HG03103 (cell line): Measurements from ENCODE around the gene RACK1.

Experiments used
- ATAC-seq: cut with Tn5 transposase; IDR thresholded peaks from one replicate; pipeline ENCODE4 v1.9.1; 2021; ENCODE audit warnings: low read depth; ENCODE audit not compliant: unreplicated experiment

Gene RACK1

DNA sequence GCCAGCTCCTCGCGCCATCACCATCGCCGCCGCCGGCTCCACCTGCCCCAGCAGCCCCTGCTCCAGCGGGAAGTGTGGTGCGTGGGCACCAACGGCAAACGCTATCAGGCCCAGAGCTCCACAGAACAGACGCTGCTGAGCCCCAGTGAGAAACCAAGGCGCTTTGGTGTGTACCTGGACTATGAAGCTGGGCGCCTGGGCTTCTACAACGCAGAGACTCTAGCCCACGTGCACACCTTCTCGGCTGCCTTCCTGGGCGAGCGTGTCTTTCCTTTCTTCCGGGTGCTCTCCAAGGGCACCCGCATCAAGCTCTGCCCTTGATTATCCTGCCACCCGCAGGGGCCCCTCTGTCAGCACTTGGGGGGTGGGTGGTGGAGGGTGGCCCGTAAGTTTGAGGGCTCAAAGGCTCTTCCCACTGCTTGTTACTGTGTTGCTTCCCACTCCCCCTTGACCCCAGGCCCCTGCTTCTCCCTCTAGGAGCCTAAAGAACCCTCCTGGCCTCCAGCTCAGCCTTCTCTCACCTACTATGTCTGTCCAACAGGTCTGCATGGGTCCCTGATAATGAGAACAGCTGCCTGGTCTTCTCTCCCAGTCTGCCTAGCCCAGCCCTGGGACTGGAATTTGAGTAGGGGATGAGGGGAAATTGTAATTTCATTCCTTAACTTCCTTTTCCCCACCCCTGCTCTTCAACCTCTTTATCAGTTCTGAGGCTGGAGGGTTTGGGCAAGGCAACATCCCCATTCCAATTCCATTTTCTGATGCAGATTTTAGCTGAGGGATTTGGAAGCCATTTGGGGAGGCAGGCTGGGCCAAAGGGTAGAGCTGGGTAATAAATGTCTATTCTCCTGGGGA, 9.0 kb downstream of the RACK1 start:
- ATAC-seq: no peak

DNA sequence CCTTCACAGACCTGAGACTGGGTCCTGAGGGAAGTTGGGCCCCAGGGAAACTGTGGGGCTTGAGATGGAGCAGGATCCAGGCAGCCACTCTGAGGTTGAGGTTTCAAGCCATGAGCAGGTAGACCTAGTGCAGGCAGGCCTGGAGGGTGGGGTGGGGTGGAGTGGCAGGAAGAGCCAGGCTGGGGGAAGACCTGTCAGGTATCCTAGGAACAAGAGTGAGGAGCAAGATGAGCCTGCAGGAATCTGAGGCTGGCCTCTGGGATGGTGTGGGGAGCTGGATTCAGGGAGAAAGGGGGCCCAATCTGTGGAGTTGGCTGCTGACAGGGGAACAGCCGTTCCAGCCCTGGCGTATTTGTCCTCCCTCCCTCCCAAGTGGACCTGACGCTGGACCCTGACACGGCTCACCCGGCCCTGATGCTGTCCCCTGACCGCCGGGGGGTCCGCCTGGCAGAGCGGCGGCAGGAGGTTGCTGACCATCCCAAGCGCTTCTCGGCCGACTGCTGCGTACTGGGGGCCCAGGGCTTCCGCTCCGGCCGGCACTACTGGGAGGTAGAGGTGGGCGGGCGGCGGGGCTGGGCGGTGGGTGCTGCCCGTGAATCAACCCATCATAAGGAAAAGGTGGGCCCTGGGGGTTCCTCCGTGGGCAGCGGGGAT, 9.8 kb downstream of the RACK1 start:
- no peak for ATAC-seq

DNA sequence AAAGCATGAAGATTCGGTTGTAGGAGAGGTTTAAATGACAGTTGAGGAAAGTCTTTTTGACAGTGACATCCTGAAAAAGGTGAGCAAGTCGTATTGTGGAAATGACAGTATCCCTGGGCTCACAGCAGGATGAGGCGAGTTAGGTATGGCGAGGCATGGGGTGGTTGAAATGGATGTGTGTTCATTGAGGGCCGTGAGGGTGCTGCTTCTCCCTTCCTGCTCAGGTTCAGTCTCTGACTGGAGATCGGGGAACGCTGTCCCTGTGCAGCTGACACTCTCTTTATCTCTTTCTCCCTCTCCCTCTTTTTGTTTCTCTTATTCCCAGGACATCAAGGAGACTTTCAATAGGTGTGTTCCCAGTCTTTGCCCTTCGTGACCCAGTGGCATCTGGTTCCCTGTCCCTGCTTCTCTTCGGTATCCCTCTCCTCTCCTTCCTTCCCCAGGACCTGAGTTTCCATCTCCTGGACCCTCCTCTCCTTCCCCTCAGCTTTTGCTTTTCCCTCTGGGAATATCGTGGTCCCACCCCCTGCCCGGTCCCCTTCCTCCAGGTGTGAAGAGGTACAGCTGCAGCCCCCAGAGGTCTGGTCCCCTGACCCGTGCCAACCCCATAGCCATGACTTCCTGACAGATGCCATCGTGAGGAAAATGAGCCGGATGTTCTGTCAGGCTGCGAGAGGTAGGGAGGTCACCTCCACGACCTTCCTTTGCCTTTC, 10.5 kb downstream of the RACK1 start:
- ATAC-seq: no peak

DNA sequence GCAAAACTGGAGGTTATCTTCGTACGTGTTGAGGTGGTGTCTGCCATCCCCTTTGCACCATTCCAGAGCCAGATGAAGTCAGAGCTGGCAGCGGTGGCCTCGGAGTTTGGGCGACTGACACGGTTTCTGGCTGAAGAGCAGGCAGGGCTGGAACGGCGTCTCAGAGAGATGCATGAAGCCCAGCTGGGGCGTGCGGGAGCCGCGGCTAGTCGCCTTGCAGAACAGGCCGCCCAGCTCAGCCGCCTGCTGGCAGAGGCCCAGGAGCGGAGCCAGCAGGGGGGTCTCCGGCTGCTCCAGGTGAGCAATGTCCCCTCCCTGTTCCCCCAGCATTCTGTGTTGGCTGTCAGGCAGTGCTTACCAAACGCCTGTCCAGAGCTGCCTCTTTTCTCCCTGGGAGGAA, 11.1 kb downstream of the RACK1 start:
- no peak for ATAC-seq

DNA sequence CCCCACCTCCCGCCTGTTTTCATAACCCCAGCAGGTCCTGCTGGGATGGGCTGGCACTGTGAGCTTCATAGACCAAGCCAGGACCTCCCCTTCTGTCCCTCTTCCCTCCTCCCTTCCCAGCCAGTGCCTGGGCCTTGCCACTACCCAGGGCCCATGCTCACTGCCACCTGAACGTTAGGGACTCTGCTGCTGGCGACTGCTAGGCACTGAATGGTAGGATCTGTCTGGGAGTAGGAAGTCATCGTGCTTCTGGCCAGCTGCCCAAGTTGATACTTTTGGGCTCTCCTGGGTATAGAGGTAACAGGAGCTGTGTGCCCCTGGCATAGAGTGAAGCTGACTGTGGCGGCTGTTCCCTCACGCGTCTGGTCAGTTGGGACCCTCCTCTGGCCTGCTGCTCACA, 12.3 kb downstream of the RACK1 start:
- no peak for ATAC-seq

DNA sequence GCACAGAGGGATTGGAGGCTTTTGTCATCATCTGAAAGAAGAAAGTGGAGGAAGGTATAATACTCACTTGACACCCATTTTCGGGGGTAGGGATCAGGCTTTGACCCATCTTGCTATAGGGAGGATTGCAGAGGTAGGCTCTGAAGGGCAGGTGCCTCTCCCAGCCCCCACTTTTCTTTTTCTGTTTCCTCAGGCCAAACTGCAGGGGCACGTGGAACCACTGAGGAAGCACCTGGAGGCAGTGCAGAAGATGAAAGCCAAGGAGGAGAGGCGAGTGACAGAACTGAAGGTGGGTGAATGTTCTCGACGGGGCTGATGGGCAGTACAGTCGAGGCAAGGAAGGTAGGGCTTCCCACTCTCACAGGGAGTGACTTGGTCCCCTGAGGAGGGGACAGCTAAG, 13.2 kb downstream of the RACK1 start:
- no peak for ATAC-seq

DNA sequence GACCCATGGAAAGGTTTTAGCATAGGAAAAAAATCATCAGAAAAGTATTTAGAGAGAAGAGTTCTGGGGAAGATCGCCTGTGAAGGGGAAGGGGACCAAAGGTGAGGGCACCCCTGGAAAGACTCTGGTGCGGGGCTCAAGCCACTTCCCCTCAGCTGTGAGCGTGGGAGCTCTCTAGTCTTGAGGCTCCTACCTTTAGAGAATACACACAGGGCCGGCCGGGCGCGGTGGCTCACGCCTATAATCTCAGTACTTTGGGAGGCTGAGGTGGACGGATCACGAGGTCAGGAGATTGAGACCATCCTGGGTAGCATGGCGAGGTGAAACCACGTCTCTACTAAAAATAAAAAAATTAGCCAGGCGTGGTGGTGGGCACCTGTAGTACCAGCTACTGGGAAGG, 13.7 kb downstream of the RACK1 start:
- ATAC-seq: no peak

DNA sequence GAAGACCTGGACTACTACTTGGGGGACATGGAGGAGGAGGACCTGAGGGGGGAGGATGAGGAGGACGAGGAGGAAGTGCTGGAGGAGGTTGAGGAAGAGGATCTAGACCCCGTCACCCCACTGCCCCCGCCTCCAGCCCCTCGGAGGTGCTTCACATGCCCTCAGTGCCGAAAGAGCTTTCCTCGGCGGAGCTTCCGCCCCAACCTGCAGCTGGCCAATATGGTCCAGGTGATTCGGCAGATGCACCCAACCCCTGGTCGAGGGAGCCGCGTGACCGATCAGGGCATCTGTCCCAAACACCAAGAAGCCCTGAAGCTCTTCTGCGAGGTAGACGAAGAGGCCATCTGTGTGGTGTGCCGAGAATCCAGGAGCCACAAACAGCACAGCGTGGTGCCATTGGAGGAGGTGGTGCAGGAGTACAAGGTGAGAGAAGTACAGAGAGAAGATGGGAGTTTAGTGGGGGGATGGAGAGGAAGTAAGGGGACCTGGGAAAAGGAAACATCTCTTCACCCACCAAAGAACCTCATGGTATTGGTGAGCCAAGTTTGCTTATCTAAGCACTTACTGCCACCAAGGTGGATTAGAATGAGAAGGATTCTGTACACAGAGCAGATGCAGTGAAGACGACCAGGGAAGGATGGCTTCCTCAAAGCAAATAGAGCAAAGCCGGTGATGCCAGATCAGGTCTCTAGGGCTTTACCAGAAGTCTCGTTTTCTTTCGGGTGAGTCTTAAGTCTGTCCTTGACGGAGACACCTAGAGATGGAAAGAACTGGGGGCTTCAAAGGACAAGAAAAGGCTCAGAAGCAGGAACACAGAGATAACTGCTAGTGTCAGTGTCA, 19.1 kb downstream of the RACK1 start:
- no peak for ATAC-seq

DNA sequence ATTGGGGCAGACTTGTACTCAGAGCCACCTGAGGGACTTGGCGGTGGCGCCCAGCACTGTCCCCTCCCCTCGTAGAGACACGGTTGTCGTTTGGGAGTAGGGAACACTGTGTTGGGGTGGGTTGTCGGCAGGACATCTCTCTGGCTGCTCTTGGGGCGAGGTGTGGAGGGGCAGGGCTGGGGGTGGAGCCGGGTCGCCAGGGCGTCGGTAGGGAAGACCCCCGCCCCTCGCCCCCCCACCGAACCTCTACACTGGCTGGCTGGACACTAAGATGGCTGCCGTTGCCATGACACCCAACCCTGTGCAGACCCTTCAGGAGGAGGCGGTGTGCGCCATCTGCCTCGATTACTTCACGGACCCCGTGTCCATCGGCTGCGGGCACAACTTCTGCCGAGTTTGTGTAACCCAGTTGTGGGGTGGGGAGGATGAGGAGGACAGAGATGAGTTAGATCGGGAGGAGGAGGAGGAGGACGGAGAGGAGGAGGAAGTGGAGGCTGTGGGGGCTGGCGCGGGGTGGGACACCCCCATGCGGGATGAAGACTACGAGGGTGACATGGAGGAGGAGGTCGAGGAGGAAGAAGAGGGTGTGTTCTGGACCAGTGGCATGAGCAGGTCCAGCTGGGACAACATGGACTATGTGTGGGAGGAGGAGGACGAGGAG, 19.8 kb downstream of the RACK1 start:
- no peak for ATAC-seq

DNA sequence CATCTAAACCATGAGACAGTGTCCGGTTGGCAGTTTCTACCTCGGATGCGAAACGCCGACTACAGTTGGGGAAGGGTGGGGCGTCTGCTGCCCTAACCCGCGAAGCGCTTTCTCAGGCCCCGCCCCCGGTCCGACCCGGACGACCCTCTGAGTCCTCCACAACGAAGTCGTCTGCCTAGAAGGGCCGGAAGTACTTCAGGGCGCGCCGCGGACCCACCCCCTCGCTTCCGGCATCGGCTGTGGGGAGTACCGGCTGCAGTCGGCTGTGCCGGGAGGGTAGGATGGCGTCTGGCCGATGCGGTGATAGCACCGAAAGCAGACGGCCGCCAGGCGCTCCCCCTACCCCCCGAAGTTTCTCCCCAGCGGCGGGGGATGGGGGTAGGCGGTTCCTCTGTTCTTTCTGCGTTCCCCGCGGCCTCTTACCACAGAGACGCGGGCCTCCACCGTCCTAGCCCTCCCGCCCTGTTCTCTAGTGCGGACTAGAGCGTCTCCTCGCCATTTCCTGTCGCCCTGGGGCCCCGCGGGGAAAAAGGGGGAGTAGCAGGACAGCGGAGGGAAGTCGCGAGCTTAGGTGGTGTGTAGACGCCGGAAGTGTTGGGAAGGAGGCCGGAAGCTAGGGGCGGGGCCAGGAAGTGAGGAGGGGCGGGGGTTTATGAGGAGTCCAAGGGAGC, 20.5 kb downstream of the RACK1 start, which contains the start of gene TRIM41:
TRIM41 (plus strand) TSS at position 224 of the 671 bp plus-strand sequence. CDS start 719 bp downstream, outside the sequence.
- peak; percentile 52 for ATAC-seq

DNA sequence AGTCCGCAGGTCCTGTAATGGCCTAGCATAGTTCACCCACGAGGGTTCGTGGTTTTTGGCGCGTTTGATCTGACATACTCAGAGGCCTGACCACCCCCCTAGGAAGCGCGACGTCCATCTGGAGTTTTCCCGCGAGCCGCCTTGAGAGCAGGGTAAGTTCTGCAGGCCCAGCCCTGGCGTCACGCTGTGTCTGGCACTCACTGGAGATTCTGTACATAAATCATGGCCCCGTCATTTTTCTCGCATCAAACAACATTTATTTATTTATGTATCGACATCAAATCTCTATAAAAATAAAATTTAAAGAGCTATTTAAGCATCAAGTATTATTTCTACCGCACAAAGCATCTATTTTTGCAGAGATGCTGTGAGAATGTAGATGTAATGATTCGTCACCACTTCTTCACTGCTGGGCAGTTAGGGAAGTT, 21.1 kb downstream of the RACK1 start:
- ATAC-seq: no peak

DNA sequence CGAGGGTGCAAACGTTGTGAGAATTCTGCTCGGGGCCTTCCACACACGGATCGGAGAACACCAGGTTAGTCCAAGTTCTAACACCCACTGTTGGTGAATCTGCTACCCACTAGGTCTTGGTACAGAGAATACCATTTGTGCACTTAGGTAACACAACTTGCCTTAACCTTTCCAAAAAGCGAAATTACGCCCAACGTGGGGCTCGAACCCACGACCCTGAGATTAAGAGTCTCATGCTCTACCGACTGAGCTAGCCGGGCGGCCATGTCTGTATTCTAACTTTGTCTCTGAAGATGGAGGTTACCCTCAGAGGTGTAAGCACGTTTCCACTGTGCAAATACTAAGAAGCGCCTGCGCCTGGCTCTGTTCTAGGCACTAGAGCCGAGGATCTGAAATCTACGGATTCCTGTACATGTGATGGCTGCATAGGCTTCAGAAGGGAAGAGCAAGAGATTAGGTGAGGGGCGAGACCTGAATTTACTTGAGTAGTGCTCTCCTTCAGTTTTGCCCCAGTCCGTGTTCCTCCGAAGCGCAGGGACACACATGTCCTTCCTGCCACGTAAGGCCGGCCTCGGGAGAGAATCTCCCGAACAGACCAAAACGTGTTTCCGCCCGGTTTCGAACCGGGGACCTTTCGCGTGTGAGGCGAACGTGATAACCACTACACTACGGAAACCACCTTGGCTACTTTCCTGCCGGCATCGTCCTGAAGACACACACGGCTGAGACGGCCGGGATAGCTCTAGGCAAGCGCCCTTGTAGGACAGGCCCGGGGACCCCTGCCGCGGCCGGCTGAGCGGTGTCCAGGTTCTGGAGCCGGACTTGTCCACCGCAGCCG, 21.7 kb downstream of the RACK1 start:
- peak; percentile 19 for ATAC-seq

DNA sequence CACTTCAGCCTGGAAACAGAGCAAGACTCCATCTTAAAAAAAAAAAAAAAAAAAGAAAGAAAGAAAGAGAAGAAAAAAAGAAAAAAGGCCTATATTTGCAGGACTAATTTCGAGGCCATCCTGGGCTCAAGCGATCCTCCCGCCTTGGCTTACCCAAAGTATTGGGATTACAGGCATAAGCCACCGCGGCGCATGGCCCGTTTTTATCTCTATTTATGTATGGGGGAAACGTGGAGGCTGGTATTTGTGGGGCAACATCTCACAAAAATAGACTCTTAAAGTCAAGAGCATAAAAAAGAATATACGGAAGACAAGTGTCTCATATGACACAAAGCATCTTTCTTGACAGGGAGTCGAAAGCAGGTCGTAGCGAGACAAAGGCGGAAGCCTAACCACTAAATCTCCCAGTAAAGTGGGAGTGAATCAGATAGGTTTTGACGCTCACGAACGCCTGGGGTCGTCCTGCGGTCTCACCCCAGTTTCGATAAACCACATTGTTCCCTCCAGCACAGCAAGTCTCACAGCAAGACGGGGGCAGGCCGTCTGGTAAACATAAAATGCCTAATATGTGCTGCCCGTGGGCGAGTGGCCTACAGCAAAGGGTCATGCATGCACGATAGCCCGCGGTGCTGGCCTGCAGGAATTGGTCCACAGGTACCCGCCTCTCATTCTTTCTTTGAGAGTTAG, 22.5 kb downstream of the RACK1 start:
- ATAC-seq: no peak

DNA sequence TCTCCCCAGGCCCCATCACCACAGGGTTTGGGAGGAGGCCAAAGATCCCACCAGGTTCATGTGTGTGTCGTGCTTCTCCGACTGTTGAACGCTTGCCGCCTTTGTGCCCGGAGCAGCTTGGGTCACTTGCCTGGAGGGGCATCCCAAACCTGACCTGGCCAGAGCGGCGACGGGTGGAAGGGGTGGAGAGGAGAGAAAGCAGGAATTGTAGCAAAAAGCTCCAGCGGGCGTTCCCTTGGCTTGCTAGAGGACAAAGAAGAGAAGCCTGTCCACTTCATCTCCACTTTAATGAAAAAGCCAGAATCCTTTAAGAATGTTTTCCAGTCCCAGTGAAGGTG, 23.6 kb downstream of the RACK1 start:
- ATAC-seq: no peak

DNA sequence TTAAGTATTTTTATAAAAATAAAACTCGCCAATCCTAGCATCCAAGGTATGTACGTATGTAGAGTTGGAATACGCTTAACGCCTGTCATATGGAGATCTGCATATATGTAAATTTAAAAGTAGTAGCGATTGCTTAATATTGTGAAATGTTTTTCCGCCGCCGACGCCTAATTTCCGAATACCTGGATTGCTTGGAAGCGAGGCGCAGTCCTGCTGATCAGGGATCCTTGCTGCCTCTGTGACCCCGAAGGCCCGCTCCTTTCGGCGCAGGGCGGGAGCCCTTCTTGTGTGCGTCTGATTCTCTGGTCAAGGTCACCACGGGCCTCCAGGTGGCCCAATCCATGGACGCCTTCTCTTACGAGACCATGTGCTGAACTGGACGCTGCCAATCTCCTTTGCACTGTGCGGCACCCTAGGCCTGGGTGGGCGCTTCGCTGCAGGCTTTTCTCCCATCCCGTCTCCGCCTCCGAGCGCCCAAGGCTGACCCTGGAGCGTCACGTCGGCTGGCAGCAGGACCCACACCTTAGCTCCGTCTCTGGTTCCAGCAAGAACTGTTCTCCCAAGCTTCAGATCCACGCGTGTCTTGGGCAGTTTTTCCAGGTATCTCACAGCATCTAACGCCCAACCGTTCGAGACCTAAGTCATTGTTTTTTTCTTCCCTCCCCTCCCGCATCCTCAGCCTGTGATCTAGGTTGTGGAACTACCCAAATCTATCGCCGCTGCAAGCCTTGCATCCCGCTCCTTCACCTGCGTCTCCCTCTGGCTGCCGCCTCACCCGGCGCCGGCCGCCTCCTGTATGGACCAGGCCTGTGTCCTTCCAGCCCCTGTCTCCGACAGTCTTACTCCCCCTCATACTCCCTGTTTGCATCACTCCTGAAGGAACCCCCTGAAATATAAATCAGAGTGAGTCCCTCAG, 24.2 kb downstream of the RACK1 start:
- no peak for ATAC-seq

DNA sequence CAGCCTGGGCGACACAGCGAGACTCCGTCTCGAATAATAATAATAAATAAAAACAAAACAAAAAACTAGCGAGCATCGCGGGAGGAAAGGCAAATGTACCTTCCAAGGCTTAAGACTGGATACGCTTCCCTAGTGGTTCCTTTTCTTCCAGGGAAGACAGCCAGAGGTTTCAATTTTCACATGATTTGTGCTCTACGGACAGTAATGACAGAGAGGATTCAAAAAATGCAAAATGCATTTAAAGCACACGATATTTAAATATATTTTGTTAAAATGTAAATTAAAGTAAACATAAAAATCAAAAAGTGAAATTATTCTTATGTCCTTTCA, 24.9 kb downstream of the RACK1 start:
- ATAC-seq: no peak

DNA sequence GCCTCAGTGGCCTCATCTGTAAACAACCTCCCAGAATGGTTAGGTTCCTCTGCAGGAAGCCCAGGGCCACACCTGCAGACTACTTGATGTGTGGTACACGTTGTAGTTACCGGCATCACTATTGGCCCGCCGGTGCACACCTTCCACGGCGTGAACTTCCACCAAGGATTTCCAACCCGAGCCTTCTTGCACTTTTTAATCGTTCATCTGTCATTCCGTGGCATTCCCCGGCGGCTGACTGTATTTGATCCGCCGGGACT, 26.0 kb downstream of the RACK1 start:
- ATAC-seq: no peak
